ENCODE measurements around the gene EPHA6. TPM values are rescaled to one million over a fixed set of nuclear protein-coding genes. Genes with fewer than 3 reads are reported as not detected.

Gene EPHA6
- total RNA-seq, 2 experiments from 2014 or later: not detected

GRCh38 chr3:97105989-97106651 is 291.7 kb downstream of the EPHA6 start:
- H3K4me1 Mint-ChIP-seq (ENCODE audit: low read depth): no peaks in the 10 kb centered on the region
- no peaks in the 10 kb centered on the region for H3K4me1 ChIP-seq (ENCODE audit: insufficient read depth, low read length)
- peaks cover 2% of the 10 kb centered on the region for H3K9me3 Mint-ChIP-seq
- intact Hi-C loops (cut with DNase I, micrococcal nuclease): no loop called here
- POLR2A ChIA-PET: no interaction called here
- no peak overlapping the region for H3K4me3 Mint-ChIP-seq
- no peak for TF ChIP-seq CTCF (IDR thresholded peaks at IDR 0.05)
- DNase-seq (no peak), ATAC-seq (ENCODE audit: poor library complexity) (no peak)
- no peaks in the 10 kb centered on the region for H3K27me3 Mint-ChIP-seq
- no peak overlapping the region for H3K4me3 ChIP-seq (ENCODE audit: low read length)
- no peak overlapping the region for H3K27ac ChIP-seq (ENCODE audit: low read depth in 1 of 2, low read length in 2 of 2)
- no peak overlapping the region for H3K27ac Mint-ChIP-seq
- H3K9me3 ChIP-seq (ENCODE audit: control insufficient read depth in 1 of 2, insufficient read depth in 1 of 2, low read length in 2 of 2): no peaks in the 10 kb centered on the region
- CTCF ChIA-PET: no interaction called here
- no peaks in the 10 kb centered on the region for H3K36me3 Mint-ChIP-seq (ENCODE audit: low read depth)
- H3K27me3 ChIP-seq (ENCODE audit: control insufficient read depth in 1 of 2, insufficient read depth in 2 of 2, low read length in 2 of 2): no peaks in the 10 kb centered on the region
- H3K36me3 ChIP-seq (ENCODE audit: insufficient read depth, low read length): no peaks in the 10 kb centered on the region

GRCh38 chr3:97106652-97106989 is 292.2 kb downstream of the EPHA6 start:
- H3K27me3 ChIP-seq (ENCODE audit: control insufficient read depth in 1 of 2, insufficient read depth in 2 of 2, low read length in 2 of 2): no peaks in the 10 kb centered on the region
- no peak overlapping the region for H3K27ac Mint-ChIP-seq
- no peaks in the 10 kb centered on the region for H3K36me3 ChIP-seq (ENCODE audit: insufficient read depth, low read length)
- H3K27me3 Mint-ChIP-seq: no peaks in the 10 kb centered on the region
- ChIA-PET POLR2A (no interaction called here), CTCF (no interaction called here)
- ATAC-seq (ENCODE audit: poor library complexity): no peak
- H3K4me1 Mint-ChIP-seq (ENCODE audit: low read depth): no peaks in the 10 kb centered on the region
- no peak overlapping the region for H3K4me3 ChIP-seq (ENCODE audit: low read length)
- no peak overlapping the region for H3K27ac ChIP-seq (ENCODE audit: low read depth in 1 of 2, low read length in 2 of 2)
- no peaks in the 10 kb centered on the region for H3K4me1 ChIP-seq (ENCODE audit: insufficient read depth, low read length)
- intact Hi-C loops (cut with DNase I, micrococcal nuclease): no loop called here
- no peaks in the 10 kb centered on the region for H3K9me3 ChIP-seq (ENCODE audit: control insufficient read depth in 1 of 2, insufficient read depth in 1 of 2, low read length in 2 of 2)
- DNase-seq: no peak
- no peak overlapping the region for H3K4me3 Mint-ChIP-seq
- TF ChIP-seq CTCF (IDR thresholded peaks at IDR 0.05): no peak
- H3K9me3 Mint-ChIP-seq: peaks cover 2% of the 10 kb centered on the region
- no peaks in the 10 kb centered on the region for H3K36me3 Mint-ChIP-seq (ENCODE audit: low read depth)

DNA sequence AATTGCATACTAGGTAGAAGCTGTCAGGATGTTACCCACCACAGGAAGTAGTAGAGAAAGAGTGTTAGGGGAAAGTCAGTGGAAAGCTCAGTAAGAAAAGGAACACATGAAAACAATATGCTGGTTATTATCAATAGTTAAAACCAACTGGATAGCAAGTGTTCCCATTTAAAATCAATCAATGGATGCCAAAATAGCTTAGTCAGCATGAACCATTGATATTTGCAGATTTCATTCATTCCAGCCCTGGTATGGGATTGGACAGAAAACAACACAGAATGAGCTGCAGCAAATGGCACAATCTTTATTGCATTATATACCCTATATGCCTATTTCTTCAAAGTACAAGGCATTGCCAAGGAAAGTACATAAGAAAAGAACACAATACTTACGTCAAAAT is 293.7 kb downstream of the EPHA6 start:
- H3K9me3 ChIP-seq (ENCODE audit: control insufficient read depth in 1 of 2, insufficient read depth in 1 of 2, low read length in 2 of 2): no peaks in the 10 kb centered on the region
- ChIA-PET CTCF (no interaction called here), POLR2A (no interaction called here)
- Mint-ChIP-seq H3K27ac (no peak overlapping the region), H3K9me3 (peaks cover 2% of the 10 kb centered on the region), H3K4me3 (no peak overlapping the region), H3K36me3 (ENCODE audit: low read depth) (no peaks in the 10 kb centered on the region), H3K27me3 (no peaks in the 10 kb centered on the region), H3K4me1 (ENCODE audit: low read depth) (no peaks in the 10 kb centered on the region)
- DNase-seq: no peak
- H3K4me3 ChIP-seq (ENCODE audit: low read length): no peak overlapping the region
- H3K27me3 ChIP-seq (ENCODE audit: control insufficient read depth in 1 of 2, insufficient read depth in 2 of 2, low read length in 2 of 2): no peaks in the 10 kb centered on the region
- H3K27ac ChIP-seq (ENCODE audit: low read depth in 1 of 2, low read length in 2 of 2): no peak overlapping the region
- H3K4me1 ChIP-seq (ENCODE audit: insufficient read depth, low read length): no peaks in the 10 kb centered on the region
- no peak for TF ChIP-seq CTCF (IDR thresholded peaks at IDR 0.05)
- H3K36me3 ChIP-seq (ENCODE audit: insufficient read depth, low read length): no peaks in the 10 kb centered on the region
- intact Hi-C loops (cut with DNase I, micrococcal nuclease): no loop called here
- ATAC-seq (ENCODE audit: poor library complexity): no peak
